ENCODE results near the gene CEACAM18.

GRCh38 chr19:51535535-51535934 is 57.2 kb downstream of the CEACAM18 start:
- TF ChIP-seq CTCF (IDR thresholded peaks at IDR 0.05; ENCODE audit: low read length) (no peak), EZH2 (IDR thresholded peaks at IDR 0.05; ENCODE audit: borderline replicate concordance, low read length) (no peak)
